Thoracic aorta (tissue), 2 donors: ENCODE data around the gene CNTNAP1. TPM values are rescaled to one million over a fixed set of nuclear protein-coding genes. Genes with fewer than 3 reads are reported as not detected.

Experiments
- ATAC-seq: fragments of 150-250 bp; one replicate; pipeline ENCODE4 v1.8.0; 2017; ENCODE audit warnings: low read depth; ENCODE audit not compliant: insufficient number of reproducible peaks, low FRiP score
- DNase-seq: peaks from one replicate; pipeline ENCODE4 v3.0.0-alpha.2; 2020; ENCODE audit warnings: low spot score
- H3K27ac ChIP-seq, 2 donors: fragments of 200-600 bp; sonication (generic); 1 replicate in 1 of 2; 2 replicates in 1 of 2; pipeline ENCODE4 v1.5.1; 2016; ENCODE audit warnings: mild to moderate bottlenecking in 2 of 2, moderate library complexity in 2 of 2
- H3K27me3 ChIP-seq: fragments of 200-600 bp; sonication (generic); replicated peaks from 2 replicates; pipeline ENCODE4 v1.6.0; 2016; ENCODE audit warnings: mild to moderate bottlenecking; ENCODE audit not compliant: insufficient read depth
- H3K36me3 ChIP-seq: fragments of 200-600 bp; sonication (generic); one replicate; pipeline ENCODE4 v1.5.1; 2016
- H3K4me1 ChIP-seq, 2 donors: fragments of 200-600 bp; sonication (generic); 1 replicate in 1 of 2; 2 replicates in 1 of 2; pipeline versions ENCODE4 v1.5.1 to v1.6.0; 2016; ENCODE audit warnings: low read depth in 2 of 2, mild to moderate bottlenecking in 1 of 2; ENCODE audit not compliant: control insufficient read depth in 1 of 2
- H3K4me3 ChIP-seq: fragments of 200-600 bp; sonication (generic); 2 replicates; pipeline ENCODE4 v1.5.1; 2016; ENCODE audit warnings: mild to moderate bottlenecking
- H3K9me3 ChIP-seq: fragments of 200-600 bp; sonication (generic); 2 replicates; pipeline ENCODE4 v1.5.1; 2016
- CTCF ChIP-seq: fragments of 200-600 bp; sonication (generic); IDR thresholded peaks from one replicate; pipeline ENCODE4 v1.5.1; 2019; ENCODE audit warnings: antibody characterized with exemption
- total RNA-seq, 2 donors: library from RNA; depleted of rRNA; stranded (reverse); fragments of >200 nt; gene quantifications; one replicate each; pipeline versions ENCODE4 v1.1.0 to v1.2.3, GENCODE V29; 2016

The CNTNAP1 gene
- total RNA-seq, 2 donors from 2014 or later, result 9.1 to 19.6 TPM

GRCh38 chr17:42687707-42688320 is 5.5 kb downstream of the CNTNAP1 start:
- peaks cover 9% of the 10 kb centered on the region for H3K36me3 ChIP-seq
- peaks cover 0 to 8% of the 10 kb centered on the region in 2 donors for H3K4me1 ChIP-seq
- no peaks in the 10 kb centered on the region for H3K27me3 ChIP-seq
- no peak overlapping the region for H3K27ac ChIP-seq
- no peaks in the 10 kb centered on the region for H3K9me3 ChIP-seq
- DNase-seq, result no peak
- no peak overlapping the region for H3K4me3 ChIP-seq
- no peak for ATAC-seq
- TF ChIP-seq CTCF, result no peak

- no peak for DNase-seq
- Histone ChIP-seq H3K9me3 (no peaks in the 10 kb centered on the region), H3K4me3 (no peak overlapping the region), H3K36me3 (peaks cover 8% of the 10 kb centered on the region), H3K27ac (no peak overlapping the region), H3K4me1 (no peaks in the 10 kb centered on the region), H3K27me3 (no peaks in the 10 kb centered on the region)
- TF ChIP-seq CTCF, result no peak
- ATAC-seq, result no peak
Observed at GRCh38 chr17:42690596-42690995, 8.3 kb downstream of the CNTNAP1 start.

GRCh38 chr17:42691021-42691545 is 8.8 kb downstream of the CNTNAP1 start:
- Histone ChIP-seq H3K4me1 (no peaks in the 10 kb centered on the region), H3K36me3 (peaks cover 13% of the 10 kb centered on the region), H3K27ac (no peak overlapping the region), H3K27me3 (no peaks in the 10 kb centered on the region), H3K4me3 (no peak overlapping the region), H3K9me3 (no peaks in the 10 kb centered on the region)
- DNase-seq (no peak), ATAC-seq (no peak)
- TF ChIP-seq CTCF, result no peak

- Histone ChIP-seq H3K9me3 (no peaks in the 10 kb centered on the region), H3K4me1 (no peaks in the 10 kb centered on the region), H3K36me3 (peaks cover 20% of the 10 kb centered on the region), H3K27ac (no peak overlapping the region), H3K27me3 (no peaks in the 10 kb centered on the region), H3K4me3 (no peak overlapping the region)
- DNase-seq (no peak), ATAC-seq (no peak)
- TF ChIP-seq CTCF, result no peak
Observed at GRCh38 chr17:42692489-42692888, 10.2 kb downstream of the CNTNAP1 start.

GRCh38 chr17:42694524-42694923 is 12.2 kb downstream of the CNTNAP1 start:
- H3K4me1 ChIP-seq, result no peaks in the 10 kb centered on the region
- no peak for TF ChIP-seq CTCF
- H3K36me3 ChIP-seq, result peaks cover 24% of the 10 kb centered on the region
- ATAC-seq (no peak), DNase-seq (no peak)
- H3K27me3 ChIP-seq, result no peaks in the 10 kb centered on the region
- no peak overlapping the region for H3K4me3 ChIP-seq
- H3K27ac ChIP-seq, result no peak overlapping the region
- H3K9me3 ChIP-seq, result no peaks in the 10 kb centered on the region
